WTC11 (cell line): Measurements from ENCODE around the gene GPC5. TPM values are rescaled to one million over a fixed set of nuclear protein-coding genes. Genes with fewer than 3 reads are reported as not detected.

Experiments
- ATAC-seq: fragments of 200-7000 bp; cut with Tn5 transposase; 2 replicates; pipeline ENCODE4 v1.10.0; 2021; ENCODE audit warnings: mild to moderate bottlenecking, moderate library complexity
- CTCF ChIA-PET: fragments of 300-600 bp; sonication (Branson Sonifier 250); formaldehyde crosslinking; loops from one replicate; lab custom pipeline; 2021; ENCODE audit warnings: antibody characterized with exemption; lab: Charles Lee
- POLR2A ChIA-PET: fragments of 350-600 bp; sonication (Branson Sonifier 250); formaldehyde crosslinking; loops from one replicate; lab custom pipeline; 2021; ENCODE audit warnings: antibody characterized with exemption; lab: Charles Lee
- DNase-seq: peaks from one replicate; pipeline ENCODE4 v3.0.0; 2021; ENCODE audit warnings: low spot score
- H3K27ac Mint-ChIP-seq: 2 replicates; pipeline ENCODE4 v1.8.0; 2021; ENCODE audit warnings: mixed read lengths
- H3K27me3 Mint-ChIP-seq: 2 replicates; pipeline ENCODE4 v1.8.0; 2021; ENCODE audit warnings: low read depth, mild to moderate bottlenecking, moderate library complexity, mixed read lengths
- H3K36me3 Mint-ChIP-seq: 2 replicates; pipeline ENCODE4 v1.8.0; 2021; ENCODE audit warnings: mixed read lengths
- H3K4me1 Mint-ChIP-seq: 2 replicates; pipeline ENCODE4 v1.8.0; 2022; ENCODE audit warnings: mixed read lengths
- H3K4me3 Mint-ChIP-seq: 2 replicates; pipeline ENCODE4 v1.8.0; 2021; ENCODE audit warnings: mild to moderate bottlenecking, moderate library complexity, mixed read lengths
- H3K9me3 Mint-ChIP-seq: 2 replicates; pipeline ENCODE4 v1.8.0; 2021; ENCODE audit warnings: mixed read lengths
- AFF4 ChIP-seq: sonication (generic); formaldehyde crosslinking; IDR thresholded peaks from 2 replicates; pipeline ENCODE4 v1.8.1; 2023; ENCODE audit warnings: mild to moderate bottlenecking, missing genetic modification reagents, borderline replicate concordance
- E2F4 ChIP-seq: sonication (generic); formaldehyde crosslinking; IDR thresholded peaks from 2 replicates; pipeline ENCODE4 v1.8.1; 2022; ENCODE audit warnings: low read depth, mild to moderate bottlenecking, moderate library complexity, missing genetic modification reagents, borderline replicate concordance
- E2F5 ChIP-seq: sonication (generic); formaldehyde crosslinking; IDR thresholded peaks from 2 replicates; pipeline ENCODE4 v1.8.1; 2022; ENCODE audit warnings: mild to moderate bottlenecking, moderate library complexity, missing genetic modification reagents
- ELF4 ChIP-seq: sonication (generic); formaldehyde crosslinking; IDR thresholded peaks from 2 replicates; pipeline ENCODE4 v1.8.1; 2022; ENCODE audit warnings: low read depth, mild to moderate bottlenecking, moderate library complexity, missing genetic modification reagents
- FOXJ3 ChIP-seq: sonication (generic); formaldehyde crosslinking; IDR thresholded peaks from 2 replicates; pipeline ENCODE4 v1.9.0; 2021; ENCODE audit warnings: missing genetic modification reagents, mild to moderate bottlenecking, borderline replicate concordance
- FOXK1 ChIP-seq: sonication (generic); formaldehyde crosslinking; IDR thresholded peaks from 2 replicates; pipeline ENCODE4 v1.8.0; 2022; ENCODE audit warnings: mild to moderate bottlenecking, moderate library complexity, missing genetic modification reagents
- JUN ChIP-seq: sonication (generic); formaldehyde crosslinking; IDR thresholded peaks from 2 replicates; pipeline ENCODE4 v1.8.0; 2023; ENCODE audit warnings: mild to moderate bottlenecking, missing genetic modification reagents
- MXD4 ChIP-seq: fragments of 250-450 bp; sonication (Bioruptor Pico); IDR thresholded peaks from 2 replicates; pipeline ENCODE4 v1.8.0; 2021; ENCODE audit warnings: mild to moderate bottlenecking, moderate library complexity, borderline replicate concordance
- RELA ChIP-seq: sonication (generic); formaldehyde crosslinking; IDR thresholded peaks from 2 replicates; pipeline ENCODE4 v1.8.1; 2022; ENCODE audit warnings: missing genetic modification reagents, mild to moderate bottlenecking, borderline replicate concordance
- TP53 ChIP-seq: sonication (generic); formaldehyde crosslinking; IDR thresholded peaks from 2 replicates; pipeline ENCODE4 v1.8.1; 2023; ENCODE audit warnings: mild to moderate bottlenecking, missing genetic modification reagents
- ZNF121 ChIP-seq: sonication (generic); formaldehyde crosslinking; IDR thresholded peaks from 2 replicates; pipeline ENCODE4 v1.8.0; 2023; ENCODE audit warnings: missing genetic modification reagents
- ZNF219 ChIP-seq: sonication (generic); formaldehyde crosslinking; IDR thresholded peaks from 2 replicates; pipeline ENCODE4 v1.8.0; 2023; ENCODE audit warnings: missing genetic modification reagents, mild to moderate bottlenecking, borderline replicate concordance
- ZNF317 ChIP-seq: sonication (generic); formaldehyde crosslinking; IDR thresholded peaks from 2 replicates; pipeline ENCODE4 v1.8.1; 2023; ENCODE audit warnings: low read depth, mild to moderate bottlenecking, moderate library complexity, missing genetic modification reagents, borderline replicate concordance
- ZNF425 ChIP-seq: fragments of 250-450 bp; sonication (Bioruptor Pico); conservative IDR thresholded peaks from 2 replicates; pipeline ENCODE4 v1.9.0; 2021; ENCODE audit warnings: mild to moderate bottlenecking
- total RNA-seq: library from RNA; stranded (reverse); gene quantifications from 3 replicates; pipeline ENCODE4 v1.2.3, GENCODE V29; 2021
- TF ChIP-seq, protein P1 (sequence below): sonication (generic); formaldehyde crosslinking; IDR thresholded peaks from 2 replicates; pipeline ENCODE4 v1.8.1; 2023; ENCODE audit warnings: mild to moderate bottlenecking, missing genetic modification reagents, moderate library complexity
- TF ChIP-seq, protein P2 (sequence below): sonication (generic); formaldehyde crosslinking; IDR thresholded peaks from 2 replicates; pipeline ENCODE4 v1.8.1; 2023; ENCODE audit warnings: mild to moderate bottlenecking, moderate library complexity, missing genetic modification reagents
- TF ChIP-seq, protein P3 (sequence below): sonication (generic); formaldehyde crosslinking; IDR thresholded peaks from 2 replicates; pipeline ENCODE4 v1.8.0; 2022; ENCODE audit warnings: mild to moderate bottlenecking, missing genetic modification reagents
- TF ChIP-seq, protein P4 (sequence below): sonication (generic); formaldehyde crosslinking; IDR thresholded peaks from 2 replicates; pipeline ENCODE4 v1.8.1; 2023; ENCODE audit warnings: mild to moderate bottlenecking, missing genetic modification reagents
- TF ChIP-seq, protein P5 (sequence below): fragments of 250-450 bp; sonication (Bioruptor Pico); IDR thresholded peaks from 2 replicates; pipeline ENCODE4 v1.9.0; 2021; ENCODE audit warnings: mild to moderate bottlenecking

Gene GPC5
- total RNA-seq, 1 experiment from 2014 or later = 0.46 TPM

- H3K27ac Mint-ChIP-seq = no peak overlapping the region
- CTCF ChIA-PET = no interaction called here
- H3K9me3 Mint-ChIP-seq = no peaks in the 10 kb centered on the region
- ATAC-seq (no peak), DNase-seq (no peak)
- POLR2A ChIA-PET = no interaction called here
- TF ChIP-seq TP53 (CRISPR knock-in tag) = no peak
- TF ChIP-seq ELF4 = no peak
- TF ChIP-seq, protein P1, sequence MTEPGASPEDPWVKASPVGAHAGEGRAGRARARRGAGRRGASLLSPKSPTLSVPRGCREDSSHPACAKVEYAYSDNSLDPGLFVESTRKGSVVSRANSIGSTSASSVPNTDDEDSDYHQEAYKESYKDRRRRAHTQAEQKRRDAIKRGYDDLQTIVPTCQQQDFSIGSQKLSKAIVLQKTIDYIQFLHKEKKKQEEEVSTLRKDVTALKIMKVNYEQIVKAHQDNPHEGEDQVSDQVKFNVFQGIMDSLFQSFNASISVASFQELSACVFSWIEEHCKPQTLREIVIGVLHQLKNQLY = no peak
- TF ChIP-seq MXD4 (CRISPR knock-in tag) = no peak
- TF ChIP-seq FOXJ3 (CRISPR knock-in tag) = no peak
- TF ChIP-seq RELA (CRISPR knock-in tag) = no peak
- no peak for TF ChIP-seq ZNF317
- no peak overlapping the region for H3K4me3 Mint-ChIP-seq
- no peaks in the 10 kb centered on the region for H3K4me1 Mint-ChIP-seq
- no peaks in the 10 kb centered on the region for H3K36me3 Mint-ChIP-seq
- no peaks in the 10 kb centered on the region for H3K27me3 Mint-ChIP-seq
Measured at GRCh38 chr13:91667486-91667885, 269.1 kb downstream of the GPC5 start.

DNA sequence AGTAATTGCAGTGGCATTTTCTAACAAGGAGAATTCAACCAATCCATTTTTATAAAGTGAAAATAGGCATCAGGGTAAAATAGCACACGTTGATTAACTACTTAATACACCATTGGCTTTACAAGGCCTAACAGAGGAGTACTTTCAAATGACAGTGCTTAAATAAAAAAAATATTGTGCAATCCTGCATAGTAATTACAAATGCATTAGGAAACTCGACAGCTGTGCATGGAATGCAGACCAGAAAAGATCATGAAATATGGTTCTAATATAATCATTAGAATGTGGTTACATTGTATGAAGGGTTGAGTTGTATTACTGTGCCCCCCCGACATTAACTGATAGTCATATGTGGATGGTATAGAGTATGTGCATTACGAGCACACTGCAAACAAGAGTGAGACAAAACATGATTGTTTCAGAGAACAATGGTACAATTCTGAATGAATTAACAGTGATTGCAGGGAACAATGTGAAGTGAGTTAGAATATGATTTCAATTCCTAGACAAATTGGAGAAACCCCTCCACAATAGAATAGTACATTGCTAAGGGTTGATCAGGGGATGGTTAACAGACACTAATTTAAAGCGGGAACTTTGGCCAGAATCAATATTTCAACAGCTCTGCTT is 270.6 kb downstream of the GPC5 start:
- Mint-ChIP-seq H3K27me3 (no peaks in the 10 kb centered on the region), H3K4me3 (no peak overlapping the region), H3K4me1 (no peaks in the 10 kb centered on the region), H3K36me3 (no peaks in the 10 kb centered on the region), H3K9me3 (no peaks in the 10 kb centered on the region), H3K27ac (no peak overlapping the region)
- CTCF ChIA-PET = no interaction called here
- DNase-seq (no peak), ATAC-seq (no peak)
- POLR2A ChIA-PET = no interaction called here
- TF ChIP-seq, protein P2, sequence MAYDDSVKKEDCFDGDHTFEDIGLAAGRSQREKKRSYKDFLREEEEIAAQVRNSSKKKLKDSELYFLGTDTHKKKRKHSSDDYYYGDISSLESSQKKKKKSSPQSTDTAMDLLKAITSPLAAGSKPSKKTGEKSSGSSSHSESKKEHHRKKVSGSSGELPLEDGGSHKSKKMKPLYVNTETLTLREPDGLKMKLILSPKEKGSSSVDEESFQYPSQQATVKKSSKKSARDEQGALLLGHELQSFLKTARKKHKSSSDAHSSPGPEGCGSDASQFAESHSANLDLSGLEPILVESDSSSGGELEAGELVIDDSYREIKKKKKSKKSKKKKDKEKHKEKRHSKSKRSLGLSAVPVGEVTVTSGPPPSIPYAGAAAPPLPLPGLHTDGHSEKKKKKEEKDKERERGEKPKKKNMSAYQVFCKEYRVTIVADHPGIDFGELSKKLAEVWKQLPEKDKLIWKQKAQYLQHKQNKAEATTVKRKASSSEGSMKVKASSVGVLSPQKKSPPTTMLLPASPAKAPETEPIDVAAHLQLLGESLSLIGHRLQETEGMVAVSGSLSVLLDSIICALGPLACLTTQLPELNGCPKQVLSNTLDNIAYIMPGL (CRISPR knock-in tag) = no peak
- TF ChIP-seq JUN (CRISPR knock-in tag) (no peak), MXD4 (CRISPR knock-in tag) (no peak), E2F5 (CRISPR knock-in tag) (no peak), AFF4 (CRISPR knock-in tag) (no peak), ZNF425 (CRISPR knock-in tag) (no peak), ZNF121 (CRISPR knock-in tag) (no peak), FOXK1 (CRISPR knock-in tag) (no peak), E2F4 (CRISPR knock-in tag) (no peak), ZNF219 (no peak)
- TF ChIP-seq, protein P3, sequence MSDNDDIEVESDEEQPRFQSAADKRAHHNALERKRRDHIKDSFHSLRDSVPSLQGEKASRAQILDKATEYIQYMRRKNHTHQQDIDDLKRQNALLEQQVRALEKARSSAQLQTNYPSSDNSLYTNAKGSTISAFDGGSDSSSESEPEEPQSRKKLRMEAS (CRISPR knock-in tag) = no peak
- TF ChIP-seq, protein P4, sequence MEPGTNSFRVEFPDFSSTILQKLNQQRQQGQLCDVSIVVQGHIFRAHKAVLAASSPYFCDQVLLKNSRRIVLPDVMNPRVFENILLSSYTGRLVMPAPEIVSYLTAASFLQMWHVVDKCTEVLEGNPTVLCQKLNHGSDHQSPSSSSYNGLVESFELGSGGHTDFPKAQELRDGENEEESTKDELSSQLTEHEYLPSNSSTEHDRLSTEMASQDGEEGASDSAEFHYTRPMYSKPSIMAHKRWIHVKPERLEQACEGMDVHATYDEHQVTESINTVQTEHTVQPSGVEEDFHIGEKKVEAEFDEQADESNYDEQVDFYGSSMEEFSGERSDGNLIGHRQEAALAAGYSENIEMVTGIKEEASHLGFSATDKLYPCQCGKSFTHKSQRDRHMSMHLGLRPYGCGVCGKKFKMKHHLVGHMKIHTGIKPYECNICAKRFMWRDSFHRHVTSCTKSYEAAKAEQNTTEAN = no peak
- TF ChIP-seq, protein P5, sequence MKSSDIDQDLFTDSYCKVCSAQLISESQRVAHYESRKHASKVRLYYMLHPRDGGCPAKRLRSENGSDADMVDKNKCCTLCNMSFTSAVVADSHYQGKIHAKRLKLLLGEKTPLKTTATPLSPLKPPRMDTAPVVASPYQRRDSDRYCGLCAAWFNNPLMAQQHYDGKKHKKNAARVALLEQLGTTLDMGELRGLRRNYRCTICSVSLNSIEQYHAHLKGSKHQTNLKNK = no peak
